GM12801 (cell line): Measurements from ENCODE around the gene GRN.

Experiments used
- CTCF ChIP-seq: IDR thresholded peaks from one replicate; pipeline ENCODE4 v1.5.1; 2011; ENCODE audit warnings: control low read depth; ENCODE audit not compliant: insufficient read length; ENCODE audit errors: extremely low read depth

GRN gene

GRCh38 chr17:44323359-44324091 lies 21.6 kb upstream of the GRN start:
- no peak for TF ChIP-seq CTCF

DNA sequence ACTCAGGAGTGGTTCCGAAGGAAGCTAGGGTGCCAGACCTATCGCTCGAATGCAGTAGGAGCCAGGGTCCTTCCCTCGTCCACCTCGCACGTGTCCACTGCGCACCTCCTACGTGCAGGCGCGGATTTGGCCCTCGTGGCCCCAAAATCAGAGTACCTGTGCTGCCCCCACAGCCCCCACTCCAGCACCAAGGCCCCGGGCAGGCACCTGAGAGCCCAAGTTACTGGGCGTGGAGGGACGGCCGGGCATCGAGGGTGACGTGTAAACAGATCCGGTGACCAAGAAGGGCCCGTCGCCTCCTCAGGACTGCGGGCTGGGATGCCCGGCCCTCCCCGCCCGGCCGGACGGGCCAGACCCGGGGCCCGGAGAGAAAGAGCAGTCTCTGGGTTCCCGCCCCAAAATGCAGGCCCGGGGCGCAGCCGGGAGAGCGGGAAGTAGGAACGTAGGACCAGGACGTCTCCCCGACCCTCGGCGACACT lies 21.0 kb upstream of the GRN start:
- no peak for TF ChIP-seq CTCF

DNA sequence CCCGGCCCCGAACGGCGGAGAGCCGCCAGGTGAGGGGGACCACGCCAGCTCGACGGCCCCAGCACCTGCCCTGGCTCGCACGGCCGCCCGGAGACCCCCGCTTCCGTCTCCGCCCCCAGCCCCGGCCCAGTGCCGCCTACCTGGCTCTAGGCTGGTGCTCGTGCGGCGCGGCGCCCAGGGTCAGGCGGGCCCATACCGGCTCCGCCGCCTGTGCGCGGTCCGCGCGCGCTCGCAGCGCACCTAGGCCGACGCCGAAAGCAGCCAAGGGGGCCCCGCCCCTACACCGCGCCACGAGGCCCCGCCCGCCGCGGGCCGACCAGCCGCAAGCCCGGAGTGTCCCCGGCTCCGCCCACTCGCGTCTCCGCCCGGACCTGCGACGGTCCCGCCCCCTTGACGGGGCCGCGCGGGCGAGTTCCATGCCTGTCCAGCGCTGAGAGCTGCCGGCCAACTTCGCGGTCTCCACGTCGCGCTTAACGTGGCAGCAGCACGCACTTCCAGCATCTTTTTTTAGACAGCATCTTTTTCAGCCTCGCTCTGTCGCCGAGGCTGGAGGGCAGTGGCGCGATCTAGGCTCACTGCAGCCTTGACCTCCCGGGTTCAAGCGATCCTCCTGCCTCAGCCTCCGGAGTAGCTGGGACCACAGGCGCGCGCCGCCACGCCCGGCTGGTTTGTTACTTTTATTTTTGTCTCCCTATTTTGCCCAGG lies 20.4 kb upstream of the GRN start, which contains the start of gene SLC25A39:
Gene SLC25A39, minus strand, starts transcription at position 253 of the 705 bp plus-strand sequence. CDS start 1,261 bp downstream, outside the sequence.
- no peak for TF ChIP-seq CTCF

DNA sequence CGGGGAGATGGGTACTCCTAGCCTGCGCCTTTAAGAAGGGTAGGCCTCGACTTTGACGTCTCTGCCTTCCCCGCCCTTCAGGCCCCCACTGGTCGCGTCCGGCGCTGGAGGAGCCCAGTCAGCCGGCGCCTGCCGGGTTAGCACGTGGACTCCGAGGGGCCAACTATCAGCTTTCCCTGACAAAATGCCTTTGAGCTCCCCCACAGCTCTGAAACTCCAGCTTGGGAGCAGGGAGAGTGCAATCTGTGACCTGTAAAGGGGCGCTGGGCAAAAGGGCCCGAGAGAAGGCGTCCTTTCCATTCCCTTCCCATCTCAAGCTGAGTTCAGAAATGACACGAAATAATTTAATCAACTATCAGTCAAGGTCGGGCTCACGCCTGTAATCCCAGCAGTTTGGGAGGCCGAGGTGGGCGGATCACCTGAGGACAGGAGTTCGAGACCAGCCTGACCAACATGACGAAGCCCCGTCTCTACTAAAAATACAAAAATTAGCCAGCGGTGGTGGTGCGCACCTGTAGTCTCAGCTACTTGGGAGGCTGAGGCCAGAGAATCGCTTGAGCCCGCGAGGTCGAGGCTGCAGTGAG lies 18.1 kb upstream of the GRN start:
- TF ChIP-seq CTCF, result no peak

GRCh38 chr17:44327715-44328449 lies 17.2 kb upstream of the GRN start:
- TF ChIP-seq CTCF, result no peak

GRCh38 chr17:44331249-44331760 lies 13.8 kb upstream of the GRN start:
- TF ChIP-seq CTCF, result no peak

GRCh38 chr17:44333371-44333770 lies 11.7 kb upstream of the GRN start:
- TF ChIP-seq CTCF, result no peak
